ENCODE measurements around the gene SH3PXD2A.

- TF ChIP-seq, protein P1, sequence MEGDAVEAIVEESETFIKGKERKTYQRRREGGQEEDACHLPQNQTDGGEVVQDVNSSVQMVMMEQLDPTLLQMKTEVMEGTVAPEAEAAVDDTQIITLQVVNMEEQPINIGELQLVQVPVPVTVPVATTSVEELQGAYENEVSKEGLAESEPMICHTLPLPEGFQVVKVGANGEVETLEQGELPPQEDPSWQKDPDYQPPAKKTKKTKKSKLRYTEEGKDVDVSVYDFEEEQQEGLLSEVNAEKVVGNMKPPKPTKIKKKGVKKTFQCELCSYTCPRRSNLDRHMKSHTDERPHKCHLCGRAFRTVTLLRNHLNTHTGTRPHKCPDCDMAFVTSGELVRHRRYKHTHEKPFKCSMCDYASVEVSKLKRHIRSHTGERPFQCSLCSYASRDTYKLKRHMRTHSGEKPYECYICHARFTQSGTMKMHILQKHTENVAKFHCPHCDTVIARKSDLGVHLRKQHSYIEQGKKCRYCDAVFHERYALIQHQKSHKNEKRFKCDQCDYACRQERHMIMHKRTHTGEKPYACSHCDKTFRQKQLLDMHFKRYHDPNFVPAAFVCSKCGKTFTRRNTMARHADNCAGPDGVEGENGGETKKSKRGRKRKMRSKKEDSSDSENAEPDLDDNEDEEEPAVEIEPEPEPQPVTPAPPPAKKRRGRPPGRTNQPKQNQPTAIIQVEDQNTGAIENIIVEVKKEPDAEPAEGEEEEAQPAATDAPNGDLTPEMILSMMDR (IDR thresholded peaks at IDR 0.05 in 4 of 5, conservative IDR thresholded peaks at IDR 0.05 in 1 of 5) = no peak
- TF ChIP-seq POLR2A (IDR thresholded peaks at IDR 0.05) = no peak
These were observed 228.1 kb downstream of the SH3PXD2A start for GRCh38 chr10:103627111-103627892.

Data from gastrocnemius medialis (tissue), 4 donors.